ENCODE results near the gene CCDC85A. TPM values are rescaled to one million over a fixed set of nuclear protein-coding genes. Genes with fewer than 3 reads are reported as not detected.

Gene CCDC85A
- polyA plus RNA-seq, 1 donor (not counting 4 experiments of a cell fraction or from before 2014, with no cell fraction given), result not detected

GRCh38 chr2:56185101-56185581 lies 1.4 kb downstream of the CCDC85A start:
- Histone ChIP-seq H4K20me1 (ENCODE audit: control insufficient read depth, extremely low read depth, insufficient read depth, low read length) (no peaks in the 10 kb centered on the region), H3K27ac (ENCODE audit: control insufficient read depth, insufficient read depth, low read length) (no peak overlapping the region), H3K79me2 (ENCODE audit: control insufficient read depth, insufficient read depth, low read length) (no peaks in the 10 kb centered on the region), H3K9me3 (ENCODE audit: control insufficient read depth, low read depth, low read length) (no peaks in the 10 kb centered on the region), H3K9ac (ENCODE audit: control insufficient read depth, extremely low read depth, insufficient read depth, low read length) (no peak overlapping the region), H3K4me1 (ENCODE audit: control insufficient read depth, extremely low read depth, insufficient read depth, low read length) (peaks cover 4% of the 10 kb centered on the region), H3K4me3 (ENCODE audit: control insufficient read depth in 2 of 3, extremely low read depth in 1 of 3, insufficient read depth in 2 of 3, low read depth in 1 of 3, low read length in 3 of 3) (peak overlapping the region; percentile 7 to 39 (median 36)), H2AFZ (ENCODE audit: control insufficient read depth, low read length) (peak overlapping the region; percentile 23), H3K36me3 (ENCODE audit: control insufficient read depth in 2 of 2, extremely low read depth in 1 of 2, insufficient read depth in 2 of 2, low read length in 2 of 2) (no peaks in the 10 kb centered on the region), H3K9me1 (ENCODE audit: control insufficient read depth, extremely low read depth, insufficient read depth, low read length) (no peaks in the 10 kb centered on the region), H3K27me3 (ENCODE audit: control insufficient read depth, extremely low read depth, insufficient read depth, low read length) (peaks cover 19% of the 10 kb centered on the region), H3K4me2 (ENCODE audit: control insufficient read depth, extremely low read depth, insufficient read depth, low read depth, low read length) (peak overlapping the region; percentile 72)
- TF ChIP-seq CTCF (optimal IDR thresholded peaks at IDR 0.05 in 1 of 3, IDR thresholded peaks at IDR 0.05 in 1 of 3, conservative IDR thresholded peaks at IDR 0.05 in 1 of 3; ENCODE audit: extremely low read depth in 1 of 3, insufficient read depth in 2 of 3, low read length in 3 of 3), result peak in 1 of 3 experiments; percentile 11
- no peak for TF ChIP-seq EZH2 (IDR thresholded peaks at IDR 0.05; ENCODE audit: low read length)
- no peak for DNase-seq (ENCODE audit: low read depth, low spot score)
- dilution Hi-C loops (cut with MboI; ENCODE audit: extremely low pct_ligation_motif_present, low sequenced_read_pairs), result no loop called here
- FAIRE-seq, result no peak

DNA sequence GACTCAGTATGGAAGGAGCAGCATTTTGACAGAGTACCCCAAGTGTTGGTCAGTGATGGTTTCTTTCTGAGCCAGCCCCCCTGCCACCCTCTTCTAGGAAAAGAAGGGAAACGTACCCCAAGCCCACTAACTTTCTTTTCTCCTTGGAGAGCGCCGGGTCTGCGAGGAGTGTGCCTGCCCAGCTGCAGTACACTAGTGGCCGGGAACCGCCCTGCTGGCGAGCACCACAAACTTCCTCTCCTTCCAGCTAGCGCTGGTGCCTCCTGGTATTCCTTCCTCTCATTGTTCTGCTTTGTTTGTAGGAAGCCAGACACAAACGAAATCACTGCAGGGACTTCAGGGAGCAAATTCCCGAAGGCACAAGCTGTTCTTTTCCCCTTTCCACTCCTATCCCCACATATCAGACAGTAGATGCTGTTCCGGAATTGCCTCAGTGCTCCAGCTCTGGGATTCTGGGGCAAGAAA lies 1.8 kb downstream of the CCDC85A start:
- no peak overlapping the region for H3K9ac ChIP-seq (ENCODE audit: control insufficient read depth, extremely low read depth, insufficient read depth, low read length)
- TF ChIP-seq CTCF (optimal IDR thresholded peaks at IDR 0.05 in 1 of 3, IDR thresholded peaks at IDR 0.05 in 1 of 3, conservative IDR thresholded peaks at IDR 0.05 in 1 of 3; ENCODE audit: extremely low read depth in 1 of 3, insufficient read depth in 2 of 3, low read length in 3 of 3) (peak; percentile 8 to 33 (median 17)), EZH2 (IDR thresholded peaks at IDR 0.05; ENCODE audit: low read length) (no peak)
- H2AFZ ChIP-seq (ENCODE audit: control insufficient read depth, low read length), result no peak overlapping the region
- H3K36me3 ChIP-seq (ENCODE audit: control insufficient read depth in 2 of 2, extremely low read depth in 1 of 2, insufficient read depth in 2 of 2, low read length in 2 of 2), result no peaks in the 10 kb centered on the region
- peaks cover 19% of the 10 kb centered on the region for H3K27me3 ChIP-seq (ENCODE audit: control insufficient read depth, extremely low read depth, insufficient read depth, low read length)
- FAIRE-seq (no peak), DNase-seq (ENCODE audit: low read depth, low spot score) (no peak)
- dilution Hi-C loops (cut with MboI; ENCODE audit: extremely low pct_ligation_motif_present, low sequenced_read_pairs), result no loop called here
- H3K79me2 ChIP-seq (ENCODE audit: control insufficient read depth, insufficient read depth, low read length), result no peaks in the 10 kb centered on the region
- H3K4me2 ChIP-seq (ENCODE audit: control insufficient read depth, extremely low read depth, insufficient read depth, low read depth, low read length), result peak overlapping the region; percentile 72
- H3K4me3 ChIP-seq (ENCODE audit: control insufficient read depth in 2 of 3, extremely low read depth in 1 of 3, insufficient read depth in 2 of 3, low read depth in 1 of 3, low read length in 3 of 3), result peak overlapping the region in 1 of 3 experiments; percentile 39
- H3K9me3 ChIP-seq (ENCODE audit: control insufficient read depth, low read depth, low read length), result no peaks in the 10 kb centered on the region
- peaks cover 4% of the 10 kb centered on the region for H3K4me1 ChIP-seq (ENCODE audit: control insufficient read depth, extremely low read depth, insufficient read depth, low read length)
- H4K20me1 ChIP-seq (ENCODE audit: control insufficient read depth, extremely low read depth, insufficient read depth, low read length), result no peaks in the 10 kb centered on the region
- H3K9me1 ChIP-seq (ENCODE audit: control insufficient read depth, extremely low read depth, insufficient read depth, low read length), result no peaks in the 10 kb centered on the region
- H3K27ac ChIP-seq (ENCODE audit: control insufficient read depth, insufficient read depth, low read length), result no peak overlapping the region

Data from keratinocyte (primary cell).